Suprapubic skin (tissue), 4 donors: Measurements from ENCODE around the gene ENKUR.

Experiments
- CTCF ChIP-seq, 2 donors: fragments of 200-600 bp in 1 of 2; fragments of 450-650 bp in 1 of 2; sonication (generic) in 1 of 2; IDR thresholded peaks; one replicate each; pipeline ENCODE4 v1.5.1; 2016 to 2019; ENCODE audit warnings: antibody characterized with exemption in 2 of 2, mild to moderate bottlenecking in 1 of 2, moderate library complexity in 1 of 2
- POLR2A ChIP-seq, 2 donors: fragments of 450-650 bp; IDR thresholded peaks; one replicate each; pipeline ENCODE4 v1.6.1; 2017; ENCODE audit warnings: antibody characterized with exemption in 2 of 2, mild to moderate bottlenecking in 2 of 2, moderate library complexity in 2 of 2
- POLR2AphosphoS5 ChIP-seq, 3 donors: sonication (generic); formaldehyde crosslinking; IDR thresholded peaks; one replicate each; pipeline ENCODE4 v1.6.1; 2017; ENCODE audit warnings: antibody characterized with exemption in 3 of 3

- TF ChIP-seq CTCF (IDR thresholded peaks at IDR 0.05), result no peak
- TF ChIP-seq POLR2AphosphoS5 (IDR thresholded peaks at IDR 0.05), result no peak
- no peak for TF ChIP-seq POLR2A (IDR thresholded peaks at IDR 0.05)
Measured at GRCh38 chr10:25061711-25062449, 45.9 kb upstream of the ENKUR start.
